ENCODE measurements around the gene FAM210B. TPM values are rescaled to one million over a fixed set of nuclear protein-coding genes. Genes with fewer than 3 reads are reported as not detected.

The FAM210B gene
- total and polyA plus RNA-seq, 9 of the 15 experiments (the other 6 are each of a cell fraction or from before 2014, with no cell fraction given): 12.1 to 87.3 (median 47.6) TPM

DNA sequence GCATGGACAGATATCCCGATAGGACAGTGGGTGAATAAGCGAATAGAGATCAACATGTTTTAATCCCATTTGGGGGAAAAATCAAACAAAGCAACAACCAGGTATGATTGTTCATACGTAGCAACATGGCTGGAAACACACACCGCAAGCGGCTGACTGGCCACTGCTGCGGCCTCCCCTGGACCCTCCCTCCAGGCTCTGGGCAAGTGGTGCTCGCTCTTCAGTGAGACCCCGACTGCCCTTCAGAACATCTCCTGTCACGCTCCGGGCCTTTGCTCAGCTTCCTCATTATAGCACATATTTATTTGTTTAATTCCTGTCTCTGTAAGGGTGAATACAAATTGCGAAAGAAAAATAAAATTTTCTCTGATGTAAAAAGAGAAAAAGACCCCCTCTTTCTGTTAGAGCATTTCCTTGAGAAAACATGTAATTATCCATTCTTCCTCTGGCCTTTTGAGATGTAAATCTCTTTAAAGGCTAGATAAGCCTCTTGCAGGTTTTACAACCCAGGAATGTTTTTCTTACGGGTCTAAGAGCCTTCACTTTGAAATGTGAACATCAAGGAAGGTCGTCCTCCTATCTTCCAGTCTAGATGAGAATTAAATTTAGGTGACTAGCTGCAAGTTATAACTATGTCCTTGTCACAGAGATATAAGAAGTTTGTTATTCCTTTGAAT is 11.0 kb upstream of the FAM210B start (continued):
- TF ChIP-seq CHD7 (IDR thresholded peaks at IDR 0.05; ENCODE audit: low read depth, low read length): no peak
- no peak for TF ChIP-seq POLR2A (conservative IDR thresholded peaks at IDR 0.05)
- TF ChIP-seq, protein P1, sequence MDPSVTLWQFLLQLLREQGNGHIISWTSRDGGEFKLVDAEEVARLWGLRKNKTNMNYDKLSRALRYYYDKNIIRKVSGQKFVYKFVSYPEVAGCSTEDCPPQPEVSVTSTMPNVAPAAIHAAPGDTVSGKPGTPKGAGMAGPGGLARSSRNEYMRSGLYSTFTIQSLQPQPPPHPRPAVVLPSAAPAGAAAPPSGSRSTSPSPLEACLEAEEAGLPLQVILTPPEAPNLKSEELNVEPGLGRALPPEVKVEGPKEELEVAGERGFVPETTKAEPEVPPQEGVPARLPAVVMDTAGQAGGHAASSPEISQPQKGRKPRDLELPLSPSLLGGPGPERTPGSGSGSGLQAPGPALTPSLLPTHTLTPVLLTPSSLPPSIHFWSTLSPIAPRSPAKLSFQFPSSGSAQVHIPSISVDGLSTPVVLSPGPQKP (CRISPR knock-in tag; IDR thresholded peaks at IDR 0.05): no peak
- no peak for TF ChIP-seq KDM2B (CRISPR knock-in tag; IDR thresholded peaks at IDR 0.05)
- TF ChIP-seq CBX8 (IDR thresholded peaks at IDR 0.05; ENCODE audit: borderline replicate concordance, extremely low read depth, low read depth, low read length, poor library complexity, severe bottlenecking): no peak
- TF ChIP-seq HNRNPL (IDR thresholded peaks at IDR 0.05; ENCODE audit: low read depth, low read length): no peak
